Cardiac fibroblast (primary cell): ENCODE measurements around the gene SLC17A3.

Experiments
- DNase-seq, 2 donors: peaks; one replicate each; pipeline versions ENCODE4 v3.0.0 to v3.0.0-alpha.2; 2010; ENCODE audit warnings: low read depth in 2 of 2
- H3K4me3 ChIP-seq, 2 donors: replicated peaks in 1 of 2; 1 replicate in 1 of 2; 2 replicates in 1 of 2; pipeline ENCODE4 v1.5.1; 2011; ENCODE audit warnings: low read depth in 2 of 2, low read length in 2 of 2, mild to moderate bottlenecking in 2 of 2, moderate library complexity in 1 of 2
- CTCF ChIP-seq: IDR thresholded peaks from one replicate; pipeline ENCODE4 v1.5.1; 2011; ENCODE audit warnings: low read depth, mild to moderate bottlenecking, low read length, inconsistent platforms

The SLC17A3 gene

GRCh38 chr6:25899580-25900408 is 25.8 kb upstream of the SLC17A3 start:
- H3K4me3 ChIP-seq: no peak overlapping the region
- peak in 1 of 2 donors; percentile 19 for DNase-seq
- no peak for TF ChIP-seq CTCF

- H3K4me3 ChIP-seq: no peak overlapping the region
- no peak for TF ChIP-seq CTCF
- peak in 1 of 2 donors; percentile 4 for DNase-seq
These were observed 25.1 kb upstream of the SLC17A3 start for GRCh38 chr6:25899123-25899522.

GRCh38 chr6:25898289-25898977 is 24.4 kb upstream of the SLC17A3 start:
- H3K4me3 ChIP-seq: no peak overlapping the region
- TF ChIP-seq CTCF: no peak
- DNase-seq: no peak

GRCh38 chr6:25896252-25896651 is 22.2 kb upstream of the SLC17A3 start:
- no peak for DNase-seq
- no peak overlapping the region for H3K4me3 ChIP-seq
- TF ChIP-seq CTCF: no peak

- no peak overlapping the region for H3K4me3 ChIP-seq
- TF ChIP-seq CTCF: no peak
- no peak for DNase-seq
These were observed 21.7 kb upstream of the SLC17A3 start for GRCh38 chr6:25895771-25896170.

GRCh38 chr6:25893778-25894177 is 19.7 kb upstream of the SLC17A3 start:
- H3K4me3 ChIP-seq: no peak overlapping the region
- no peak for DNase-seq
- TF ChIP-seq CTCF: no peak
